ENCODE measurements around the gene S100A8.
A peak's percentile ranks its signal among the peaks of the same experiment; 100 is the strongest.

S100A8 gene

GRCh38 chr1:153401461-153401860 lies 10.6 kb upstream of the S100A8 start:
- TF ChIP-seq CTCF (conservative IDR thresholded peaks at IDR 0.05; ENCODE audit: low read depth, low read length): no peak
- DNase-seq (ENCODE audit: low read depth): no peak
- no peak overlapping the region for H3K4me3 ChIP-seq (ENCODE audit: low read length)

GRCh38 chr1:153400244-153400643 lies 9.4 kb upstream of the S100A8 start:
- H3K4me3 ChIP-seq (ENCODE audit: low read length): no peak overlapping the region
- no peak for DNase-seq (ENCODE audit: low read depth)
- TF ChIP-seq CTCF (conservative IDR thresholded peaks at IDR 0.05; ENCODE audit: low read depth, low read length): peak; percentile 32

GRCh38 chr1:153399401-153400055 lies 8.7 kb upstream of the S100A8 start:
- DNase-seq (ENCODE audit: low read depth): no peak
- TF ChIP-seq CTCF (conservative IDR thresholded peaks at IDR 0.05; ENCODE audit: low read depth, low read length): no peak
- no peak overlapping the region for H3K4me3 ChIP-seq (ENCODE audit: low read length)

- no peak overlapping the region for H3K4me3 ChIP-seq (ENCODE audit: low read length)
- TF ChIP-seq CTCF (conservative IDR thresholded peaks at IDR 0.05; ENCODE audit: low read depth, low read length): no peak
- DNase-seq (ENCODE audit: low read depth): no peak
These were observed 7.2 kb upstream of the S100A8 start for GRCh38 chr1:153397924-153398651.

GRCh38 chr1:153397051-153397923 lies 6.4 kb upstream of the S100A8 start:
- TF ChIP-seq CTCF (conservative IDR thresholded peaks at IDR 0.05; ENCODE audit: low read depth, low read length): no peak
- no peak for DNase-seq (ENCODE audit: low read depth)
- no peak overlapping the region for H3K4me3 ChIP-seq (ENCODE audit: low read length)

- no peak overlapping the region for H3K4me3 ChIP-seq (ENCODE audit: low read length)
These were observed 5.6 kb upstream of the S100A8 start for GRCh38 chr1:153396461-153396860.

More at GRCh38 chr1:153396461-153396860, 5.6 kb upstream of the S100A8 start:
- no peak for TF ChIP-seq CTCF (conservative IDR thresholded peaks at IDR 0.05; ENCODE audit: low read depth, low read length)
- no peak for DNase-seq (ENCODE audit: low read depth)

Data from retinal pigment epithelial cell (primary cell).